ENCODE measurements around the gene RPTOR. TPM values are rescaled to one million over a fixed set of nuclear protein-coding genes. Genes with fewer than 3 reads are reported as not detected.

Gene RPTOR
- total RNA-seq, 6 donors from 2014 or later: 26.8 to 109 (median 36.8) TPM

- Histone ChIP-seq H3K4me1 (peaks cover 10 to 28% (median 20%) of the 10 kb centered on the region in 4 donors), H3K27ac (peak overlapping the region in 3 of 4 donors; percentile 20 to 24 (median 22)), H3K36me3 (no peaks in the 10 kb centered on the region), H3K9me3 (no peaks in the 10 kb centered on the region), H3K27me3 (no peaks in the 10 kb centered on the region), H3K4me3 (no peak overlapping the region)
- WGBS, 2 donors: 69 to 70% methylated on average over 13 of the region's 13 CpGs
- DNase-seq (no peak), ATAC-seq (ENCODE audit: low FRiP score in 2 of 2) (no peak)
- TF ChIP-seq POLR2A (IDR thresholded peaks at IDR 0.05) (no peak), EP300 (IDR thresholded peaks at IDR 0.05) (no peak), CTCF (IDR thresholded peaks at IDR 0.05) (no peak), POLR2AphosphoS5 (IDR thresholded peaks at IDR 0.05) (no peak)
These were observed 245.6 kb downstream of the RPTOR start for GRCh38 chr17:80790021-80790765.

- no peak overlapping the region for H3K4me3 ChIP-seq
- H3K27ac ChIP-seq: peak overlapping the region in 1 of 4 donors; percentile 0
- WGBS, 2 donors: 81 to 85% methylated on average over 10 of the region's 10 CpGs
- H3K9me3 ChIP-seq: no peaks in the 10 kb centered on the region
- H3K27me3 ChIP-seq: no peaks in the 10 kb centered on the region
- DNase-seq (no peak), ATAC-seq (ENCODE audit: low FRiP score in 2 of 2) (no peak)
- peaks cover 5 to 22% (median 19%) of the 10 kb centered on the region in 4 donors for H3K4me1 ChIP-seq
- no peaks in the 10 kb centered on the region for H3K36me3 ChIP-seq
- TF ChIP-seq EP300 (IDR thresholded peaks at IDR 0.05) (no peak), POLR2AphosphoS5 (IDR thresholded peaks at IDR 0.05) (no peak), CTCF (IDR thresholded peaks at IDR 0.05) (no peak), POLR2A (IDR thresholded peaks at IDR 0.05) (no peak)
These were observed 246.5 kb downstream of the RPTOR start for GRCh38 chr17:80790981-80791742.

GRCh38 chr17:80791758-80792284 lies 247.2 kb downstream of the RPTOR start:
- no peak overlapping the region for H3K4me3 ChIP-seq
- TF ChIP-seq POLR2AphosphoS5 (IDR thresholded peaks at IDR 0.05) (peak; percentile 34 to 39), EP300 (IDR thresholded peaks at IDR 0.05) (no peak)
- H3K9me3 ChIP-seq: no peaks in the 10 kb centered on the region
- H3K4me1 ChIP-seq: peaks cover 5 to 24% (median 20%) of the 10 kb centered on the region in 4 donors
- ATAC-seq (ENCODE audit: low FRiP score in 2 of 2) (peak in 1 of 2 donors; percentile 76), DNase-seq (peak in 1 of 2 donors; percentile 34)
- peak overlapping the region in 2 of 4 donors; percentile 32 to 52 for H3K27ac ChIP-seq
- 67 to 87% methylated on average over 11 of the region's 11 CpGs for WGBS, 2 donors
- no peaks in the 10 kb centered on the region for H3K27me3 ChIP-seq
- H3K36me3 ChIP-seq: no peaks in the 10 kb centered on the region

- Histone ChIP-seq H3K27ac (peak overlapping the region in 2 of 4 donors; percentile 32 to 52), H3K4me1 (peaks cover 5 to 24% (median 20%) of the 10 kb centered on the region in 4 donors)
- no peak for DNase-seq
These were observed 247.7 kb downstream of the RPTOR start for GRCh38 chr17:80792373-80792781.

More at GRCh38 chr17:80792373-80792781, 247.7 kb downstream of the RPTOR start:
- H3K27me3 ChIP-seq: no peaks in the 10 kb centered on the region
- no peak for ATAC-seq (ENCODE audit: low FRiP score in 2 of 2)
- H3K36me3 ChIP-seq: no peaks in the 10 kb centered on the region
- no peaks in the 10 kb centered on the region for H3K9me3 ChIP-seq
- 84 to 93% methylated on average over 10 of the region's 10 CpGs for WGBS, 2 donors
- H3K4me3 ChIP-seq: no peak overlapping the region
- TF ChIP-seq POLR2AphosphoS5 (IDR thresholded peaks at IDR 0.05): no peak
- no peak for TF ChIP-seq EP300 (IDR thresholded peaks at IDR 0.05)
- no peak for TF ChIP-seq POLR2A (IDR thresholded peaks at IDR 0.05)
- TF ChIP-seq CTCF (IDR thresholded peaks at IDR 0.05): no peak

All from upper lobe of left lung (tissue), 6 donors.